ENCODE measurements around the gene RGS9.

DNA sequence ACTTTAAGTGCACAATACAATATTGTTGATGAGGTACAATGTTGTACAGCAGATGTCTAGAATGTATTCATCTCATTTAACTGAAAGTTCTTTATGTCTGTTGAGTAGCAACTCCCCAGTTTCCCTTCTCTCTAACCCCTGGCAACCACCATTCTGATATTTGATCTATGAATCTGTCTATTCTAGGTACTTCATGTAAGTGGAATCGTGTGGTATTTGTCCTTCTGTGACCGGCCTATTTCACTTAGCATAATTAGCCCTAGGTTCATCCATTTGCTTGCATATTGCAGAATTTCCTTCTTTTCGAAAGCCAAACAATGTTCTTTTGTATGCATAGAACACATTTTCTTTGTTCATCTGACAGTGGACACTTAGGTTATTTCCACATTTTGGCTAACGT, 10.8 kb downstream of the RGS9 start:
- TF ChIP-seq CTCF (IDR thresholded peaks at IDR 0.05 in 2 of 3, conservative IDR thresholded peaks at IDR 0.05 in 1 of 3; ENCODE audit: control insufficient read depth in 2 of 3, extremely low read depth in 1 of 3, insufficient read depth in 1 of 3, low read depth in 3 of 3, low read length in 3 of 3) (no peak), BRCA1 (IDR thresholded peaks at IDR 0.05; ENCODE audit: low read depth, low read length) (no peak), ATF3 (IDR thresholded peaks at IDR 0.05; ENCODE audit: borderline replicate concordance, extremely low read depth, low read depth, low read length) (no peak), POLR2A (IDR thresholded peaks at IDR 0.05; ENCODE audit: low read depth, low read length) (no peak)

Data from GM12878 (cell line).